GM12874 (cell line): Measurements from ENCODE around the gene PCDHGA4.
A peak's percentile ranks its signal among the peaks of the same experiment; 100 is the strongest.

Experiments
- CTCF ChIP-seq: IDR thresholded peaks from 2 replicates; pipeline ENCODE4 v1.5.1; 2011; ENCODE audit warnings: low read depth, mild to moderate bottlenecking, control low read depth, low read length, moderate library complexity; ENCODE audit not compliant: insufficient read depth

Gene PCDHGA4

GRCh38 chr5:141397756-141398551, 43.1 kb downstream of the PCDHGA4 start, which contains the start of gene PCDHGB5:
TSS of gene PCDHGB5 (plus strand) at chr5:141397947. CDS start at chr5:141398128, 181 bp downstream.
- TF ChIP-seq CTCF: peak; percentile 82

GRCh38 chr5:141398608-141399007, 43.8 kb downstream of the PCDHGA4 start:
- 0 out of 2 replicates have a peak, but pooled peaks have one; percentile 1 for TF ChIP-seq CTCF

GRCh38 chr5:141399555-141400258, 44.9 kb downstream of the PCDHGA4 start:
- no peak for TF ChIP-seq CTCF

- TF ChIP-seq CTCF: no peak
Observed at GRCh38 chr5:141402553-141403243, 47.9 kb downstream of the PCDHGA4 start, which contains the start of gene PCDHGA9. TSS of gene PCDHGA9 (plus strand) at chr5:141402778. CDS start at chr5:141402953, 175 bp downstream.

GRCh38 chr5:141403387-141403786, 48.6 kb downstream of the PCDHGA4 start:
- no peak for TF ChIP-seq CTCF
